OCI-LY7 (cell line): Measurements from ENCODE around the gene SLC25A20.

Experiments
- CTCF ChIP-seq: fragments of 200-600 bp; sonication (generic); conservative IDR thresholded peaks from 2 replicates; pipeline ENCODE4 v1.5.1; 2014; ENCODE audit warnings: mild to moderate bottlenecking, antibody characterized with exemption, low read length, moderate library complexity, mixed read lengths
- EZH2phosphoT487 ChIP-seq: fragments of 200-600 bp; sonication (generic); IDR thresholded peaks from 2 replicates; pipeline ENCODE4 v1.6.1; 2018; ENCODE audit warnings: low read depth, borderline replicate concordance, mild to moderate bottlenecking, mixed run types, antibody characterized with exemption, low read length, moderate library complexity, mixed read lengths

GRCh38 chr3:48858709-48859108, 40.0 kb downstream of the SLC25A20 start:
- TF ChIP-seq EZH2phosphoT487 (no peak), CTCF (no peak)
